Measurements from ENCODE around the gene ERC2. TPM values are rescaled to one million over a fixed set of nuclear protein-coding genes. Genes with fewer than 3 reads are reported as not detected.

The ERC2 gene
- total and polyA plus RNA-seq, 2 of the 8 experiments (the other 6 are each of a cell fraction or from before 2014, with no cell fraction given) = 16.4 to 22.8 TPM

GRCh38 chr3:56089739-56090138, 378.5 kb downstream of the ERC2 start:
- Histone ChIP-seq H3K36me3 (ENCODE audit: control insufficient read depth in 2 of 4, insufficient read depth in 4 of 4, low read length in 3 of 4) (no peaks in the 10 kb centered on the region), H2AK5ac (ENCODE audit: low read depth, low read length) (no peak overlapping the region; the same call in 1 of the 2 replicates), H3K4me2 (ENCODE audit: insufficient read depth in 1 of 2, low read depth in 2 of 2, low read length in 2 of 2) (no peak overlapping the region), H4K5ac (ENCODE audit: insufficient read length, low read depth, low read length) (no peak overlapping the region), H3K4me1 (replicated peaks in 1 of 4; ENCODE audit: control insufficient read depth in 3 of 4, insufficient read depth in 4 of 4, low read length in 3 of 4) (no peaks in the 10 kb centered on the region), H3K79me2 (ENCODE audit: control insufficient read depth in 1 of 2, insufficient read depth in 2 of 2, low read length in 2 of 2) (no peaks in the 10 kb centered on the region), H3K27me3 (replicated peaks in 1 of 4; ENCODE audit: control insufficient read depth in 3 of 4, extremely low read depth in 1 of 4, insufficient read depth in 3 of 4, low read length in 3 of 4) (no peaks in the 10 kb centered on the region), H3K14ac (ENCODE audit: insufficient read length) (no peak overlapping the region), H2BK15ac (ENCODE audit: low read length) (no peak overlapping the region), H3K4me3 (ENCODE audit: extremely low read depth in 1 of 4, insufficient read depth in 2 of 4, low read depth in 3 of 4, low read length in 4 of 4) (no peak overlapping the region), H3K9ac (replicated peaks in 1 of 4; ENCODE audit: extremely low read depth in 1 of 4, low read depth in 3 of 4, low read length in 3 of 4) (no peak overlapping the region), H3K4ac (replicated peaks; ENCODE audit: insufficient read length, low read depth, low read length) (no peak overlapping the region), H3K27ac (ENCODE audit: low read depth, low read length) (no peak overlapping the region), H2BK5ac (ENCODE audit: low read depth, low read length) (no peak overlapping the region), H3K18ac (ENCODE audit: extremely low read depth, low read length) (no peak overlapping the region), H2AFZ (ENCODE audit: low read length) (no peak overlapping the region), H2BK120ac (replicated peaks; ENCODE audit: low read depth, low read length) (no peak overlapping the region), H2BK12ac (ENCODE audit: low read depth, low read length) (no peak overlapping the region), H3K56ac (replicated peaks; ENCODE audit: insufficient read length, low read depth, low read length) (no peak overlapping the region), H2BK20ac (ENCODE audit: low read length) (no peak overlapping the region), H4K91ac (replicated peaks; ENCODE audit: insufficient read length, low read length) (no peak overlapping the region), H3K79me1 (ENCODE audit: low read depth, low read length) (no peaks in the 10 kb centered on the region; the same call in 1 of the 2 replicates), H3K23ac (ENCODE audit: insufficient read length) (no peak overlapping the region), H4K8ac (ENCODE audit: extremely low read depth, insufficient read depth, low read length) (no peak overlapping the region), H4K20me1 (replicated peaks in 1 of 2; ENCODE audit: control insufficient read depth in 1 of 2, insufficient read depth in 2 of 2, low read length in 2 of 2) (no peaks in the 10 kb centered on the region), H3K23me2 (ENCODE audit: low read depth, low read length) (no peaks in the 10 kb centered on the region), H3K9me3 (ENCODE audit: insufficient read depth in 2 of 2, low read depth in 1 of 2, low read length in 1 of 2) (no peaks in the 10 kb centered on the region)
- TF ChIP-seq KDM1A (IDR thresholded peaks at IDR 0.05; ENCODE audit: borderline replicate concordance, low read length) (no peak), CTCF (IDR thresholded peaks at IDR 0.05; ENCODE audit: control extremely low read depth in 1 of 3, insufficient read depth in 1 of 3, low read depth in 1 of 3, low read length in 3 of 3) (peak in 2 of 3 experiments; percentile 23 to 32; a peak in 2 of 4 replicates), RAD21 (IDR thresholded peaks at IDR 0.05 in 1 of 2, conservative IDR thresholded peaks at IDR 0.05 in 1 of 2; ENCODE audit: low read depth in 2 of 2, low read length in 2 of 2) (peak; percentile 41 to 66)
- WGBS, 2 experiments (ENCODE audit: extremely low coverage in 1 of 2, insufficient coverage in 1 of 2, insufficient read length in 1 of 2, insufficient replicate concordance in 2 of 2, low coverage in 1 of 2, low lambda C conversion rate in 2 of 2, missing lambda C conversion rate in 1 of 2) = 91% methylated on average over 2 of the region's 2 CpGs; no CpG with 5 or more reads in 1 of the 2 experiments
- ChIA-PET CTCF (ENCODE audit: partially characterized antibody) (interaction anchor here (1.0 to 3.3 kb wide), 9 partner anchors 9 to 214 kb away, joined by 3 to 19 read pairs (median 4); no protein-coding TSS in a partner anchor), POLR2A (ENCODE audit: partially characterized antibody) (interaction anchor here (0.6 kb wide), 2 partner anchors 242 to 354 kb away, joined by 3 to 4 read pairs; no protein-coding TSS in a partner anchor)
- no peak for DNase-seq (ENCODE audit: low read depth in 1 of 2, low spot score in 2 of 2)
- peak; percentile 70 for FAIRE-seq

Data from H1 (cell line).